ENCODE results near the gene CMC2. TPM values are rescaled to one million over a fixed set of nuclear protein-coding genes. Genes with fewer than 3 reads are reported as not detected.

Gene CMC2
- total and polyA plus RNA-seq, 2 of the 13 experiments (the other 11 are each of a cell fraction or from before 2014, with no cell fraction given): 116 to 129 TPM

DNA sequence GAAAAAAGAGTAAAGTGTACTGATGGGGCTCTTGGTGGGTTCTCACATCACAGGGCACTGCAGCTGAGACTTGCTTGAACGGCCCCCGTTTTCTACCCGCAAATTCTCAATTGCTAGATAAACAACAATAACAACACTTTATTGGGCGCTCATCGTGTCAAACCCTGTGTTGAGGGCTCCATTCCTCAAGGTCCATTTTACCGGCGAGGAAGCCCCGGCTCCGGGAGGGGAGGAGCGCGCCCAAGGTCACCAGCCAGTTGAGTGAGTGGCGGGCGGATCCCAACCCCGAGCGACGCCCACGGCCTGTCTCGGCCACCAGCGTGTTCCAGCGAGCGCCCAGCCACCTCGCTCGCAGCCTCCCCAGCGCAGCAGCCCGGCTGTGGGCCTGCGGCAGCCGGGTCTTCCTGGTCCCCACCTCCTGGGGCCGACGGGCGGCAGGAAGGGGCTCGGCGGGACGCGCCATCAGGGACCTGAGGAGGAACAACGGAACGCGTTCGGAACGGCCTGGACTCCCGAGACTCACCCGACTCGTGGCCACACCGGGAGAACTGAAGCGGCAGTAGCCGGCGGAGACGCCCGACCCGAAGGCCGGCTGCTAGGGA is 373 bp downstream of the CMC2 start (continued):
- TF ChIP-seq ZNF674 (CRISPR knock-in tag; IDR thresholded peaks at IDR 0.05; ENCODE audit: low read depth): no peak
- TF ChIP-seq SCMH1 (CRISPR knock-in tag; IDR thresholded peaks at IDR 0.05; ENCODE audit: borderline replicate concordance): no peak
- TF ChIP-seq ZNF878 (CRISPR knock-in tag; IDR thresholded peaks at IDR 0.05): no peak
- TF ChIP-seq, protein P1, sequence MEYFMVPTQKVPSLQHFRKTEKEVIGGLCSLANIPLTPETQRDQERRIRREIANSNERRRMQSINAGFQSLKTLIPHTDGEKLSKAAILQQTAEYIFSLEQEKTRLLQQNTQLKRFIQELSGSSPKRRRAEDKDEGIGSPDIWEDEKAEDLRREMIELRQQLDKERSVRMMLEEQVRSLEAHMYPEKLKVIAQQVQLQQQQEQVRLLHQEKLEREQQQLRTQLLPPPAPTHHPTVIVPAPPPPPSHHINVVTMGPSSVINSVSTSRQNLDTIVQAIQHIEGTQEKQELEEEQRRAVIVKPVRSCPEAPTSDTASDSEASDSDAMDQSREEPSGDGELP (IDR thresholded peaks at IDR 0.05; ENCODE audit: borderline replicate concordance, low read depth): peak; percentile 20; the same call in 1 of the 2 replicates
- peak; percentile 49; the same call in 1 of the 2 replicates for TF ChIP-seq ZBTB7B (CRISPR knock-in tag; IDR thresholded peaks at IDR 0.05)
- TF ChIP-seq KLF13 (CRISPR knock-in tag; IDR thresholded peaks at IDR 0.05): no peak
- peak; percentile 33 for TF ChIP-seq KDM3A (CRISPR knock-in tag; IDR thresholded peaks at IDR 0.05; ENCODE audit: low read depth)
- TF ChIP-seq, protein P2, sequence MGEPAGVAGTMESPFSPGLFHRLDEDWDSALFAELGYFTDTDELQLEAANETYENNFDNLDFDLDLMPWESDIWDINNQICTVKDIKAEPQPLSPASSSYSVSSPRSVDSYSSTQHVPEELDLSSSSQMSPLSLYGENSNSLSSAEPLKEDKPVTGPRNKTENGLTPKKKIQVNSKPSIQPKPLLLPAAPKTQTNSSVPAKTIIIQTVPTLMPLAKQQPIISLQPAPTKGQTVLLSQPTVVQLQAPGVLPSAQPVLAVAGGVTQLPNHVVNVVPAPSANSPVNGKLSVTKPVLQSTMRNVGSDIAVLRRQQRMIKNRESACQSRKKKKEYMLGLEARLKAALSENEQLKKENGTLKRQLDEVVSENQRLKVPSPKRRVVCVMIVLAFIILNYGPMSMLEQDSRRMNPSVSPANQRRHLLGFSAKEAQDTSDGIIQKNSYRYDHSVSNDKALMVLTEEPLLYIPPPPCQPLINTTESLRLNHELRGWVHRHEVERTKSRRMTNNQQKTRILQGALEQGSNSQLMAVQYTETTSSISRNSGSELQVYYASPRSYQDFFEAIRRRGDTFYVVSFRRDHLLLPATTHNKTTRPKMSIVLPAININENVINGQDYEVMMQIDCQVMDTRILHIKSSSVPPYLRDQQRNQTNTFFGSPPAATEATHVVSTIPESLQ (CRISPR knock-in tag; conservative IDR thresholded peaks at IDR 0.05): 0 out of 2 replicates have a peak, but pooled peaks have one; percentile 49
- peak; percentile 94 for TF ChIP-seq KAT7 (CRISPR knock-in tag; IDR thresholded peaks at IDR 0.05; ENCODE audit: borderline replicate concordance)
- TF ChIP-seq ADNP (CRISPR knock-in tag; IDR thresholded peaks at IDR 0.05): no peak
- TF ChIP-seq ZFP62 (CRISPR knock-in tag; IDR thresholded peaks at IDR 0.05): no peak
- TF ChIP-seq, protein P3, sequence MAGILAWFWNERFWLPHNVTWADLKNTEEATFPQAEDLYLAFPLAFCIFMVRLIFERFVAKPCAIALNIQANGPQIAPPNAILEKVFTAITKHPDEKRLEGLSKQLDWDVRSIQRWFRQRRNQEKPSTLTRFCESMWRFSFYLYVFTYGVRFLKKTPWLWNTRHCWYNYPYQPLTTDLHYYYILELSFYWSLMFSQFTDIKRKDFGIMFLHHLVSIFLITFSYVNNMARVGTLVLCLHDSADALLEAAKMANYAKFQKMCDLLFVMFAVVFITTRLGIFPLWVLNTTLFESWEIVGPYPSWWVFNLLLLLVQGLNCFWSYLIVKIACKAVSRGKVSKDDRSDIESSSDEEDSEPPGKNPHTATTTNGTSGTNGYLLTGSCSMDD (CRISPR knock-in tag; IDR thresholded peaks at IDR 0.05): 0 out of 2 replicates have a peak, but pooled peaks have one; percentile 13
- no peak for TF ChIP-seq ZNF230 (CRISPR knock-in tag; IDR thresholded peaks at IDR 0.05)
- TF ChIP-seq, protein P4, sequence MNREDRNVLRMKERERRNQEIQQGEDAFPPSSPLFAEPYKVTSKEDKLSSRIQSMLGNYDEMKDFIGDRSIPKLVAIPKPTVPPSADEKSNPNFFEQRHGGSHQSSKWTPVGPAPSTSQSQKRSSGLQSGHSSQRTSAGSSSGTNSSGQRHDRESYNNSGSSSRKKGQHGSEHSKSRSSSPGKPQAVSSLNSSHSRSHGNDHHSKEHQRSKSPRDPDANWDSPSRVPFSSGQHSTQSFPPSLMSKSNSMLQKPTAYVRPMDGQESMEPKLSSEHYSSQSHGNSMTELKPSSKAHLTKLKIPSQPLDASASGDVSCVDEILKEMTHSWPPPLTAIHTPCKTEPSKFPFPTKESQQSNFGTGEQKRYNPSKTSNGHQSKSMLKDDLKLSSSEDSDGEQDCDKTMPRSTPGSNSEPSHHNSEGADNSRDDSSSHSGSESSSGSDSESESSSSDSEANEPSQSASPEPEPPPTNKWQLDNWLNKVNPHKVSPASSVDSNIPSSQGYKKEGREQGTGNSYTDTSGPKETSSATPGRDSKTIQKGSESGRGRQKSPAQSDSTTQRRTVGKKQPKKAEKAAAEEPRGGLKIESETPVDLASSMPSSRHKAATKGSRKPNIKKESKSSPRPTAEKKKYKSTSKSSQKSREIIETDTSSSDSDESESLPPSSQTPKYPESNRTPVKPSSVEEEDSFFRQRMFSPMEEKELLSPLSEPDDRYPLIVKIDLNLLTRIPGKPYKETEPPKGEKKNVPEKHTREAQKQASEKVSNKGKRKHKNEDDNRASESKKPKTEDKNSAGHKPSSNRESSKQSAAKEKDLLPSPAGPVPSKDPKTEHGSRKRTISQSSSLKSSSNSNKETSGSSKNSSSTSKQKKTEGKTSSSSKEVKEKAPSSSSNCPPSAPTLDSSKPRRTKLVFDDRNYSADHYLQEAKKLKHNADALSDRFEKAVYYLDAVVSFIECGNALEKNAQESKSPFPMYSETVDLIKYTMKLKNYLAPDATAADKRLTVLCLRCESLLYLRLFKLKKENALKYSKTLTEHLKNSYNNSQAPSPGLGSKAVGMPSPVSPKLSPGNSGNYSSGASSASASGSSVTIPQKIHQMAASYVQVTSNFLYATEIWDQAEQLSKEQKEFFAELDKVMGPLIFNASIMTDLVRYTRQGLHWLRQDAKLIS (CRISPR knock-in tag; IDR thresholded peaks at IDR 0.05): no peak; the same call in 1 of the 2 replicates
- no peak for TF ChIP-seq ZNF460 (CRISPR knock-in tag; IDR thresholded peaks at IDR 0.05; ENCODE audit: borderline replicate concordance)
- TF ChIP-seq SP5 (CRISPR knock-in tag; IDR thresholded peaks at IDR 0.05; ENCODE audit: borderline replicate concordance, low read depth): peak; percentile 70
- TF ChIP-seq ZNF781 (CRISPR knock-in tag; IDR thresholded peaks at IDR 0.05; ENCODE audit: borderline replicate concordance, not compliant biosample characterization): no peak
